IMR-90 (cell line): ENCODE results near the gene RAB12. TPM values are rescaled to one million over a fixed set of nuclear protein-coding genes. Genes with fewer than 3 reads are reported as not detected.

Source experiments
- ATAC-seq: fragments of 200-7000 bp; cut with Tn5 transposase; 2 replicates; pipeline ENCODE4 v1.9.1; 2020; ENCODE audit warnings: low read depth, mild to moderate bottlenecking, moderate library complexity
- BruUV-seq: library from RNA; stranded (reverse); fragments of 400-500 nt; replicated peaks from 2 replicates; lab custom pipeline; 2021; lab: Mats Ljungman, UMichigan
- CTCF ChIA-PET: fragments of 300-600 bp; formaldehyde crosslinking; extraction: SDS; loops from one replicate; lab custom pipeline; 2021; ENCODE audit warnings: antibody characterized with exemption; lab: Yijun Ruan, JAX
- POLR2A ChIA-PET: fragments of 300-600 bp; sonication (Branson Sonifier 250); formaldehyde crosslinking; loops from one replicate; lab custom pipeline; 2022; ENCODE audit warnings: antibody characterized with exemption; ENCODE audit not compliant: unreplicated experiment; lab: Charles Lee
- DNase-seq: peaks from one replicate; pipeline ENCODE4 v3.0.0; 2013
- H2AFZ ChIP-seq: replicated peaks from 2 replicates; pipeline ENCODE3; 2013; ENCODE audit warnings: low read length, mild to moderate bottlenecking; ENCODE audit not compliant: poor library complexity
- H2AK5ac ChIP-seq: 2 replicates; pipeline ENCODE4 v1.6.1; 2013; ENCODE audit warnings: low read depth, low read length, inconsistent platforms
- H2AK9ac ChIP-seq: replicated peaks from 2 replicates; pipeline ENCODE3; 2013; ENCODE audit warnings: mild to moderate bottlenecking, low read depth, low read length, moderate library complexity; ENCODE audit not compliant: poor library complexity
- H2BK120ac ChIP-seq: 2 replicates; pipeline ENCODE4 v1.6.1; 2013; ENCODE audit warnings: low read depth, low read length, inconsistent platforms
- H2BK15ac ChIP-seq: 3 replicates; pipeline ENCODE4 v1.6.1; 2013; ENCODE audit warnings: low read depth, low read length, inconsistent platforms
- H2BK20ac ChIP-seq: 2 replicates; pipeline ENCODE4 v1.6.1; 2013; ENCODE audit warnings: low read depth, mild to moderate bottlenecking, inconsistent platforms, low read length, moderate library complexity
- H2BK5ac ChIP-seq: 2 replicates; pipeline ENCODE4 v1.6.1; 2013; ENCODE audit warnings: mild to moderate bottlenecking, low read depth, low read length, inconsistent platforms; ENCODE audit not compliant: poor library complexity, severe bottlenecking
- H3K14ac ChIP-seq: replicated peaks from 2 replicates; pipeline ENCODE4 v1.6.1; 2013; ENCODE audit warnings: low read depth, low read length, inconsistent platforms
- H3K18ac ChIP-seq: 2 replicates; pipeline ENCODE4 v1.6.1; 2013; ENCODE audit warnings: low read depth, low read length, control low read depth
- H3K23ac ChIP-seq: 2 replicates; pipeline ENCODE4 v1.6.1; 2013; ENCODE audit warnings: low read depth, low read length, inconsistent platforms
- H3K27ac ChIP-seq: 2 replicates; pipeline ENCODE4 v1.5.1; 2013; ENCODE audit warnings: mild to moderate bottlenecking, control low read depth, low read length; ENCODE audit not compliant: insufficient read depth
- H3K27me3 ChIP-seq: 2 replicates; pipeline ENCODE4 v1.6.1; 2013; ENCODE audit warnings: low read length; ENCODE audit not compliant: control insufficient read depth, insufficient read depth
- H3K36me3 ChIP-seq: 2 replicates; pipeline ENCODE4 v1.6.1; 2013; ENCODE audit warnings: low read length, mixed read lengths; ENCODE audit not compliant: control insufficient read depth, insufficient read depth
- H3K4ac ChIP-seq: 2 replicates; pipeline ENCODE4 v1.6.1; 2013; ENCODE audit warnings: low read depth, low read length, inconsistent platforms
- H3K4me1 ChIP-seq: 2 replicates; pipeline ENCODE4 v1.6.1; 2013; ENCODE audit warnings: low read length, mixed read lengths; ENCODE audit not compliant: control insufficient read depth, insufficient read depth
- H3K4me2 ChIP-seq: 2 replicates; pipeline ENCODE4 v1.6.1; 2013; ENCODE audit warnings: low read depth, mild to moderate bottlenecking, control low read depth, low read length, moderate library complexity
- H3K4me3 ChIP-seq: 2 replicates; pipeline ENCODE4 v1.5.1; 2013; ENCODE audit warnings: low read depth, mild to moderate bottlenecking, control low read depth, low read length, moderate library complexity; ENCODE audit not compliant: insufficient read depth
- H3K56ac ChIP-seq: 2 replicates; pipeline ENCODE4 v1.6.1; 2013; ENCODE audit warnings: low read length, inconsistent platforms; ENCODE audit not compliant: insufficient read depth; ENCODE audit errors: extremely low read depth
- H3K79me1 ChIP-seq, 2 experiments: 2 replicates each; pipeline ENCODE4 v1.6.1; 2013; ENCODE audit warnings: low read length in 2 of 2, inconsistent platforms in 1 of 2, low read depth in 1 of 2
- H3K9ac ChIP-seq: 2 replicates; pipeline ENCODE4 v1.6.1; 2013; ENCODE audit warnings: low read depth, low read length, control low read depth
- H3K9me1 ChIP-seq: 2 replicates; pipeline ENCODE4 v1.6.1; 2013; ENCODE audit warnings: low read length, inconsistent platforms; ENCODE audit not compliant: insufficient read depth
- H3K9me3 ChIP-seq: 2 replicates; pipeline ENCODE4 v1.6.1; 2013; ENCODE audit warnings: low read length; ENCODE audit not compliant: control insufficient read depth, insufficient read depth
- H4K20me1 ChIP-seq: 2 replicates; pipeline ENCODE4 v1.6.1; 2013; ENCODE audit warnings: low read length, inconsistent platforms; ENCODE audit not compliant: insufficient read depth
- H4K5ac ChIP-seq: 2 replicates; pipeline ENCODE4 v1.6.1; 2013; ENCODE audit warnings: mild to moderate bottlenecking, low read depth, low read length, control low read depth
- H4K8ac ChIP-seq, 2 experiments: 2 replicates each; pipeline ENCODE4 v1.6.1; 2013; ENCODE audit warnings: low read depth in 2 of 2, low read length in 2 of 2, control low read depth in 1 of 2, inconsistent platforms in 1 of 2
- H4K91ac ChIP-seq: 2 replicates; pipeline ENCODE4 v1.6.1; 2013; ENCODE audit warnings: low read depth, low read length, inconsistent platforms; ENCODE audit not compliant: insufficient read depth
- BHLHE40 ChIP-seq: fragments of 150-350 bp; IDR thresholded peaks from 2 replicates; pipeline ENCODE4 v1.6.1; 2016; ENCODE audit warnings: mild to moderate bottlenecking, low read depth, low read length
- CEBPB ChIP-seq: IDR thresholded peaks from 2 replicates; pipeline ENCODE4 v1.6.1; 2012; ENCODE audit warnings: low read depth, low read length, improper control_type of control experiment
- CHD1 ChIP-seq: IDR thresholded peaks from 2 replicates; pipeline ENCODE4 v1.6.1; 2012; ENCODE audit warnings: low read depth, low read length, improper control_type of control experiment
- ELK1 ChIP-seq: fragments of 150-350 bp; IDR thresholded peaks from 2 replicates; pipeline ENCODE4 v1.6.1; 2016; ENCODE audit warnings: low read depth, mild to moderate bottlenecking, low read length, moderate library complexity, borderline replicate concordance
- FOS ChIP-seq: fragments of 150-350 bp; IDR thresholded peaks from 2 replicates; pipeline ENCODE4 v1.6.1; 2016; ENCODE audit warnings: low read depth, low read length
- MAFK ChIP-seq: IDR thresholded peaks from 2 replicates; pipeline ENCODE4 v1.6.1; 2012; ENCODE audit warnings: low read depth, low read length, improper control_type of control experiment
- MAZ ChIP-seq: IDR thresholded peaks from 2 replicates; pipeline ENCODE4 v1.6.1; 2012; ENCODE audit warnings: low read depth, mild to moderate bottlenecking, low read length, improper control_type of control experiment, moderate library complexity, borderline replicate concordance
- MXI1 ChIP-seq: IDR thresholded peaks from 2 replicates; pipeline ENCODE4 v1.6.1; 2012; ENCODE audit warnings: low read depth, mild to moderate bottlenecking, low read length, moderate library complexity, borderline replicate concordance
- NFE2L2 ChIP-seq: fragments of 150-350 bp; IDR thresholded peaks from 2 replicates; pipeline ENCODE4 v1.6.1; 2016; ENCODE audit warnings: low read depth, mild to moderate bottlenecking, low read length
- POLR2A ChIP-seq: IDR thresholded peaks from 2 replicates; pipeline ENCODE4 v1.6.1; 2012; ENCODE audit warnings: mild to moderate bottlenecking, low read depth, low read length
- RAD21 ChIP-seq: IDR thresholded peaks from 2 replicates; pipeline ENCODE4 v1.6.1; 2012; ENCODE audit warnings: low read length, improper control_type of control experiment
- RCOR1 ChIP-seq: IDR thresholded peaks from 2 replicates; pipeline ENCODE4 v1.6.1; 2012; ENCODE audit warnings: mild to moderate bottlenecking, low read length, improper control_type of control experiment; ENCODE audit not compliant: insufficient replicate concordance
- RFX5 ChIP-seq: IDR thresholded peaks from 2 replicates; pipeline ENCODE4 v1.8.0; 2012; ENCODE audit warnings: low read depth, mild to moderate bottlenecking, low read length, moderate library complexity
- SMC3 ChIP-seq: fragments of 150-350 bp; IDR thresholded peaks from 2 replicates; pipeline ENCODE4 v1.6.1; 2016; ENCODE audit warnings: low read depth, mild to moderate bottlenecking, antibody characterized with exemption, low read length, moderate library complexity
- WGBS, 2 experiments: methylation state at CpG; one replicate each; pipeline versions ENCODE4 v1.1.5 to v1.1.7; 2013; ENCODE audit warnings: missing lambda C conversion rate in 2 of 2; ENCODE audit not compliant: insufficient read length in 1 of 2; ENCODE audit errors: extremely low coverage in 2 of 2; 5-methylcytosine and 5-hydroxymethylcytosine counted together
- dilution Hi-C: fragments of 300-500 bp; cut with HindIII; formaldehyde crosslinking; loops from one replicate; pipeline ENCODE4 v1.14.3; 2018; ENCODE audit warnings: low sequenced_read_pairs; ENCODE audit not compliant: unreplicated experiment
- in situ Hi-C: fragments of 300-500 bp; cut with MboI; formaldehyde crosslinking; loops from 3 replicates; pipeline ENCODE4 v1.14.3; 2019; ENCODE audit warnings: low sequenced_read_pairs, inconsistent platforms, mixed read lengths
- intact Hi-C: fragments of 100-400 bp; cut with micrococcal nuclease; formaldehyde crosslinking; loops from 2 replicates; pipeline ENCODE4 v1.10.0; 2022
- polyA plus RNA-seq, 3 experiments: library from polyadenylated mRNA; depleted of rRNA; stranded (reverse); fragments of >200 nt; gene quantifications; 2 replicates each; pipeline ENCODE4 v1.2.3, GENCODE V29; 2012; ENCODE audit warnings: low replicate concordance in 1 of 3
- total RNA-seq: library from RNA; depleted of rRNA; stranded (reverse); fragments of >200 nt; gene quantifications from 2 replicates; pipeline ENCODE4 v1.2.3, GENCODE V29; 2012
- TF ChIP-seq, protein P1 (sequence below): fragments of 150-350 bp; IDR thresholded peaks from 2 replicates; pipeline ENCODE4 v1.6.1; 2017; ENCODE audit warnings: mild to moderate bottlenecking, antibody characterized with exemption, low read length, low read depth

RAB12 gene
- total and polyA plus RNA-seq, 2 of the 4 experiments (the other 2 are of a cell fraction), result 14.9 to 19.2 TPM

DNA sequence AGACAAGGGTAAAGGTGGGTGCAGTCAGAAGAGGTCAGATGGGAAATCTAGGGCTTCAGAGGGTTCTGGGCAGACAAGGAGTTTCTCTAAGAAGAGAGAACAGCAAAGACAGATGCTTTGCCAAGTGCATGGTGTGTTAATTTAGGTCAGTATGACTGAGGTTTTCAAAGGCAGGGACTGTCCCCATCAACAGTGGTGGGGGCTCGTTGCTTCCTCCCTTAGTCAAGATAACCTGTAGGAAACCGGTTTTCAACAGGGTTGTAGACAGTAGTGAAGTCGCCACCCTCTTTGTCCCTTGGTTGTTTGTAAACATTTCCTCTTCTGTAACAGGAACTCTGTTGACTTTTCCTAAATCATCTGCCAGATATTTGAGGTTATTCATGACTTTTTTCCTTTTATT lies 11.6 kb downstream of the RAB12 start:
- H3K56ac ChIP-seq, result no peak overlapping the region
- H3K36me3 ChIP-seq, result peaks cover 9% of the 10 kb centered on the region
- H3K14ac ChIP-seq, result no peak overlapping the region
- no peaks in the 10 kb centered on the region for H3K9me3 ChIP-seq
- H3K4me2 ChIP-seq, result no peak overlapping the region
- peaks cover 28% of the 10 kb centered on the region for H3K9me1 ChIP-seq
- TF ChIP-seq MXI1 (no peak), POLR2A (no peak), SMC3 (no peak), NFE2L2 (no peak), MAFK (no peak), CEBPB (no peak), ELK1 (no peak), RFX5 (no peak), RCOR1 (no peak), BHLHE40 (no peak), CHD1 (no peak), RAD21 (no peak), FOS (no peak), MAZ (no peak)
- TF ChIP-seq, protein P1, sequence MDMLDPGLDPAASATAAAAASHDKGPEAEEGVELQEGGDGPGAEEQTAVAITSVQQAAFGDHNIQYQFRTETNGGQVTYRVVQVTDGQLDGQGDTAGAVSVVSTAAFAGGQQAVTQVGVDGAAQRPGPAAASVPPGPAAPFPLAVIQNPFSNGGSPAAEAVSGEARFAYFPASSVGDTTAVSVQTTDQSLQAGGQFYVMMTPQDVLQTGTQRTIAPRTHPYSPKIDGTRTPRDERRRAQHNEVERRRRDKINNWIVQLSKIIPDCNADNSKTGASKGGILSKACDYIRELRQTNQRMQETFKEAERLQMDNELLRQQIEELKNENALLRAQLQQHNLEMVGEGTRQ, result no peak
- H3K4me3 ChIP-seq, result no peak overlapping the region
- H2BK20ac ChIP-seq, result no peak overlapping the region
- H3K18ac ChIP-seq, result no peak overlapping the region
- intact Hi-C loops (no loop called here), in situ Hi-C loops (no loop called here), dilution Hi-C loops (no loop called here)
- no peak overlapping the region for H2BK15ac ChIP-seq
- H2BK5ac ChIP-seq, result no peak overlapping the region
- WGBS, 2 experiments, result no CpG with 5 or more reads among the region's 3 CpGs
- peaks cover 38 to 84% of the 10 kb centered on the region in 2 experiments for H3K79me1 ChIP-seq
- no TSS peak for BruUV-seq
- DNase-seq (no peak), ATAC-seq (no peak)
- H3K27ac ChIP-seq, result no peak overlapping the region
- H2BK120ac ChIP-seq, result no peak overlapping the region
- no peak overlapping the region for H2AFZ ChIP-seq
- peaks cover 67% of the 10 kb centered on the region for H4K20me1 ChIP-seq
- no peak overlapping the region for H4K5ac ChIP-seq
- H4K8ac ChIP-seq, result no peak overlapping the region
- no peak overlapping the region; the same call in 1 of the 2 replicates for H3K23ac ChIP-seq
- no peak overlapping the region for H3K9ac ChIP-seq
- H2AK5ac ChIP-seq, result no peak overlapping the region; the same call in 1 of the 2 replicates
- no peak overlapping the region for H4K91ac ChIP-seq
- ChIA-PET POLR2A (no interaction called here), CTCF (no interaction called here)
- H3K27me3 ChIP-seq, result no peaks in the 10 kb centered on the region
- no peak overlapping the region for H3K4ac ChIP-seq
- H2AK9ac ChIP-seq, result no peak overlapping the region
- peaks cover 10% of the 10 kb centered on the region for H3K4me1 ChIP-seq
